HT1080 (cell line): ENCODE results near the gene LIN54. TPM values are rescaled to one million over a fixed set of nuclear protein-coding genes. Genes with fewer than 3 reads are reported as not detected.
A peak's percentile ranks its signal among the peaks of the same experiment; 100 is the strongest.
"Not testable (repeated sequence)": the region's sequence is repeated elsewhere in the genome, so short reads cannot be mapped to it uniquely, and the experiment has no call there.

ENCODE experiments used
- DNase-seq: peaks from one replicate; pipeline ENCODE4 v3.0.0-alpha.2; 2015; ENCODE audit warnings: low read depth
- total RNA-seq: library from RNA; depleted of rRNA; stranded (reverse); fragments of >200 nt; shearing (Covaris generic); gene quantifications from 2 replicates; pipeline ENCODE4 v1.2.3, GENCODE V29; 2014

The LIN54 gene
- total RNA-seq, 1 experiment from 2014 or later = 18.5 TPM

- DNase-seq = peak; percentile 96
Observed at GRCh38 chr4:83012687-83013419, 2.2 kb upstream of the LIN54 start.

GRCh38 chr4:83012200-83012686 lies 1.6 kb upstream of the LIN54 start:
- DNase-seq = peak; percentile 18

- peak; percentile 25 for DNase-seq
Observed at GRCh38 chr4:83011689-83012199, 1.1 kb upstream of the LIN54 start.

GRCh38 chr4:83010111-83010521 lies 507 bp downstream of the LIN54 start:
- no peak for DNase-seq

GRCh38 chr4:83009529-83009928 lies 1.1 kb downstream of the LIN54 start:
- DNase-seq = no peak

- not testable (repeated sequence) for DNase-seq
Observed at GRCh38 chr4:83003044-83003791, 7.4 kb downstream of the LIN54 start.

GRCh38 chr4:83002329-83002728 lies 8.3 kb downstream of the LIN54 start:
- no peak for DNase-seq

- no peak for DNase-seq
Observed at GRCh38 chr4:82998898-82999297, 11.7 kb downstream of the LIN54 start.

GRCh38 chr4:82994834-82995233 lies 15.8 kb downstream of the LIN54 start:
- DNase-seq = no peak

- no peak for DNase-seq
Observed at GRCh38 chr4:82989575-82990429, 20.8 kb downstream of the LIN54 start.

GRCh38 chr4:82988323-82988832 lies 22.2 kb downstream of the LIN54 start:
- no peak for DNase-seq

GRCh38 chr4:82987519-82987918 lies 23.1 kb downstream of the LIN54 start:
- not testable (repeated sequence) for DNase-seq

GRCh38 chr4:82984459-82984858 lies 26.2 kb downstream of the LIN54 start:
- DNase-seq = peak; percentile 56

- DNase-seq = no peak
Observed at GRCh38 chr4:82983444-82983843, 27.2 kb downstream of the LIN54 start.

GRCh38 chr4:82981138-82981537 lies 29.5 kb downstream of the LIN54 start:
- no peak for DNase-seq

GRCh38 chr4:82975792-82976191 lies 34.8 kb downstream of the LIN54 start:
- no peak for DNase-seq

GRCh38 chr4:82969414-82969813 lies 41.2 kb downstream of the LIN54 start:
- DNase-seq = no peak

- no peak for DNase-seq
Observed at GRCh38 chr4:82968972-82969371, 41.7 kb downstream of the LIN54 start.

GRCh38 chr4:82965763-82966162 lies 44.9 kb downstream of the LIN54 start:
- no peak for DNase-seq

GRCh38 chr4:82957045-82957444 lies 53.6 kb downstream of the LIN54 start:
- no peak for DNase-seq

- no peak for DNase-seq
Observed at GRCh38 chr4:82954212-82954611, 56.4 kb downstream of the LIN54 start.
